NOMO-1 (cell line): ENCODE measurements around the gene ASAP2.
A peak's percentile ranks its signal among the peaks of the same experiment; 100 is the strongest.

Experiments used
- DNase-seq, 2 experiments: peaks; one replicate each; lab custom pipeline; 2025; ENCODE audit not compliant: unreplicated experiment in 2 of 2; lab: John Stamatoyannopoulos, UW

The ASAP2 gene

GRCh38 chr2:9419541-9419940 is 212.9 kb downstream of the ASAP2 start:
- no peak for DNase-seq

- DNase-seq = no peak
Observed at GRCh38 chr2:9420495-9420894, 213.9 kb downstream of the ASAP2 start.

- no peak for DNase-seq
Observed at GRCh38 chr2:9422321-9423099, 215.9 kb downstream of the ASAP2 start.

- peak; percentile 96 to 98 for DNase-seq
Observed at GRCh38 chr2:9423100-9423921, 216.7 kb downstream of the ASAP2 start, which contains the start of the genes CPSF3 and ITGB1BP1. CPSF3 (plus strand) TSS chr2:9423654; CDS start chr2:9423774, 120 bp downstream. ITGB1BP1 (minus strand) TSS chr2:9423528; CDS start chr2:9418697, 4,831 bp downstream.

- DNase-seq = peak; percentile 19 to 37
Observed at GRCh38 chr2:9423922-9424272, 217.3 kb downstream of the ASAP2 start.

- DNase-seq = no peak
Observed at GRCh38 chr2:9424447-9425164, 218.0 kb downstream of the ASAP2 start.

GRCh38 chr2:9428965-9429577 is 222.5 kb downstream of the ASAP2 start:
- DNase-seq = no peak

GRCh38 chr2:9430316-9431293 is 224.0 kb downstream of the ASAP2 start:
- no peak for DNase-seq

- no peak for DNase-seq
Observed at GRCh38 chr2:9434489-9434888, 227.9 kb downstream of the ASAP2 start.

- DNase-seq = no peak
Observed at GRCh38 chr2:9439536-9439935, 232.9 kb downstream of the ASAP2 start.

GRCh38 chr2:9440058-9440727 is 233.6 kb downstream of the ASAP2 start:
- no peak for DNase-seq

- no peak for DNase-seq
Observed at GRCh38 chr2:9441556-9441955, 234.9 kb downstream of the ASAP2 start.

- no peak for DNase-seq
Observed at GRCh38 chr2:9443526-9443925, 236.9 kb downstream of the ASAP2 start.

- DNase-seq = no peak
Observed at GRCh38 chr2:9445089-9445488, 238.5 kb downstream of the ASAP2 start.

GRCh38 chr2:9451231-9451630 is 244.6 kb downstream of the ASAP2 start:
- DNase-seq = no peak
